K562 (cell line): ENCODE data around the gene TMPRSS6. TPM values are rescaled to one million over a fixed set of nuclear protein-coding genes. Genes with fewer than 3 reads are reported as not detected.

Experiments
- ATAC-seq: fragments of 200-7000 bp; cut with Tn5 transposase; 3 replicates; pipeline ENCODE4 v1.9.1; 2020; ENCODE audit warnings: moderate library complexity
- BruUV-seq: library from RNA; stranded (reverse); fragments of 400-500 nt; replicated peaks from 2 replicates; lab custom pipeline; 2021; lab: Mats Ljungman, UMichigan
- CTCF ChIA-PET: fragments of 300-600 bp; formaldehyde crosslinking; extraction: SDS; loops from one replicate; lab custom pipeline; 2021; ENCODE audit warnings: low intra/inter-chr PET ratio; lab: Yijun Ruan, JAX
- POLR2A ChIA-PET: fragments of 300-600, 350-650 bp; sonication (Branson Sonifier 250); formaldehyde crosslinking; extraction: SDS; loops from one replicate; lab custom pipeline; 2021; ENCODE audit warnings: antibody characterized with exemption, inconsistent platforms; lab: Yijun Ruan, JAX
- DNase-seq, 4 experiments: peaks; one replicate each; pipeline versions ENCODE4 v3.0.0 to v3.0.0-alpha.2; 2011 to 2018; ENCODE audit warnings: low spot score in 3 of 4, mixed read lengths in 3 of 4; ENCODE audit errors: extremely low read depth in 1 of 4
- FAIRE-seq: peaks from 2 replicates; lab custom pipeline; 2011; peaks lifted over from hg19 to GRCh38; lab: Jason Lieb, UNC
- H2AFZ ChIP-seq: 2 replicates; pipeline ENCODE4 v1.6.0; 2011; ENCODE audit warnings: low read depth, low read length, control low read depth, inconsistent platforms
- H3K27ac ChIP-seq: fragments of 200-600 bp; 3 replicates; pipeline ENCODE4 v1.8.0; 2011; ENCODE audit warnings: low read depth, mild to moderate bottlenecking, control low read depth, inconsistent platforms, low read length, moderate library complexity, mixed read lengths; ENCODE audit errors: extremely low read depth
- H3K27me3 ChIP-seq, 2 experiments: fragments of 300-600 bp in 1 of 2; 2 replicates in 1 of 2; 3 replicates in 1 of 2; pipeline versions ENCODE4 v1.6.0 to v1.8.0; 2011; ENCODE audit warnings: inconsistent platforms in 2 of 2, low read length in 2 of 2, mild to moderate bottlenecking in 1 of 2, mixed read lengths in 1 of 2, moderate library complexity in 1 of 2; ENCODE audit not compliant: control insufficient read depth in 2 of 2, insufficient read depth in 2 of 2
- H3K36me3 ChIP-seq: fragments of 300-600 bp; 3 replicates; pipeline ENCODE4 v1.8.0; 2011; ENCODE audit warnings: mild to moderate bottlenecking, low read length, inconsistent platforms; ENCODE audit not compliant: control insufficient read depth, insufficient read depth
- H3K4me1 ChIP-seq, 2 experiments: fragments of 200-600 bp in 1 of 2; replicated peaks in 1 of 2; 2 replicates in 1 of 2; 3 replicates in 1 of 2; pipeline versions ENCODE4 v1.5.1 to v1.8.0; 2011; ENCODE audit warnings: inconsistent platforms in 2 of 2, low read length in 2 of 2, mild to moderate bottlenecking in 1 of 2, mixed read lengths in 1 of 2, moderate library complexity in 1 of 2; ENCODE audit not compliant: control insufficient read depth in 2 of 2, insufficient read depth in 2 of 2
- H3K4me2 ChIP-seq: 2 replicates; pipeline ENCODE4 v1.6.1; 2011; ENCODE audit warnings: low read length, control low read depth, inconsistent platforms, mixed read lengths; ENCODE audit not compliant: insufficient read depth
- H3K4me3 ChIP-seq: fragments of 200-600 bp; sonication (generic), shearing (Covaris generic); 2 replicates; pipeline ENCODE4 v1.5.1; 2016; ENCODE audit warnings: control low read depth, inconsistent platforms
- H3K79me2 ChIP-seq: fragments of 200-600 bp; 3 replicates; pipeline ENCODE4 v1.8.0; 2011; ENCODE audit warnings: low read length, inconsistent platforms; ENCODE audit not compliant: control insufficient read depth, insufficient read depth
- H3K9ac ChIP-seq, 2 experiments: 2 replicates each; pipeline versions ENCODE4 v1.6.0 to v1.6.1; 2011; ENCODE audit warnings: low read depth in 2 of 2, low read length in 2 of 2, control low read depth in 1 of 2, inconsistent platforms in 1 of 2, mild to moderate bottlenecking in 1 of 2, mixed read lengths in 1 of 2; ENCODE audit not compliant: insufficient read depth in 1 of 2
- H3K9me1 ChIP-seq: one replicate; pipeline ENCODE4 v1.6.0; 2011; ENCODE audit warnings: inconsistent platforms, mild to moderate bottlenecking, low read length, moderate library complexity; ENCODE audit not compliant: control insufficient read depth, insufficient read depth
- H3K9me3 ChIP-seq: replicated peaks from 2 replicates; pipeline ENCODE4 v1.5.1; 2011; ENCODE audit warnings: low read depth, low read length, inconsistent platforms; ENCODE audit not compliant: control insufficient read depth, insufficient read depth
- H4K20me1 ChIP-seq: replicated peaks from 2 replicates; pipeline ENCODE4 v1.6.1; 2011; ENCODE audit warnings: low read length, inconsistent platforms, mixed read lengths; ENCODE audit not compliant: control insufficient read depth, insufficient read depth
- CBX3 ChIP-seq, 2 experiments: IDR thresholded peaks; 1 replicate in 1 of 2; 2 replicates in 1 of 2; pipeline ENCODE4 v1.6.1; 2012; ENCODE audit warnings: inconsistent platforms in 2 of 2, low read length in 2 of 2, borderline replicate concordance in 1 of 2, control low read depth in 1 of 2
- CC2D1A ChIP-seq: fragments of 450-650 bp; IDR thresholded peaks from 2 replicates; pipeline ENCODE4 v1.6.1; 2017; ENCODE audit warnings: mild to moderate bottlenecking
- CCNT2 ChIP-seq: IDR thresholded peaks from 2 replicates; pipeline ENCODE4 v1.6.1; 2011; ENCODE audit warnings: borderline replicate concordance, low read depth, mild to moderate bottlenecking, moderate library complexity, mixed read lengths, low read length; ENCODE audit not compliant: insufficient read length; ENCODE audit errors: extremely low read depth
- CGGBP1 ChIP-seq: fragments of 250-450 bp; sonication (Bioruptor Pico); IDR thresholded peaks from 2 replicates; pipeline ENCODE4 v1.9.0; 2021; ENCODE audit warnings: mild to moderate bottlenecking
- EHMT2 ChIP-seq: fragments of 450-650 bp; IDR thresholded peaks from 2 replicates; pipeline ENCODE4 v1.6.1; 2018; ENCODE audit warnings: antibody characterized with exemption
- FOS ChIP-seq: IDR thresholded peaks from 3 replicates; pipeline ENCODE4 v1.6.1; 2011; ENCODE audit not compliant: insufficient read length; ENCODE audit errors: extremely low read depth
- GABPA ChIP-seq: fragments of 200-800 bp; sonication (Bioruptor generic); conservative IDR thresholded peaks from 2 replicates; pipeline ENCODE4 v1.6.1; 2016; ENCODE audit warnings: low read depth, missing genetic modification characterization, missing compliant biosample characterization
- HDAC1 ChIP-seq, 2 experiments: fragments of 450-650 bp; IDR thresholded peaks; 2 replicates each; pipeline ENCODE4 v1.6.1; 2016 to 2017; ENCODE audit warnings: inconsistent platforms in 1 of 2, mild to moderate bottlenecking in 1 of 2, moderate library complexity in 1 of 2
- HEY1 ChIP-seq: fragments of 250-450 bp; sonication (Bioruptor Pico); IDR thresholded peaks from 2 replicates; pipeline ENCODE4 v1.5.0; 2020; ENCODE audit warnings: mild to moderate bottlenecking, moderate library complexity, borderline replicate concordance
- HOMEZ ChIP-seq: fragments of 250-450 bp; sonication (Bioruptor Pico); IDR thresholded peaks from 2 replicates; pipeline ENCODE4 v1.4.0; 2020; ENCODE audit warnings: mild to moderate bottlenecking, moderate library complexity
- MYNN ChIP-seq, 2 experiments: sonication (generic); formaldehyde crosslinking in 1 of 2; IDR thresholded peaks; 2 replicates each; pipeline versions ENCODE4 v1.5.0 to v1.6.1; 2016 to 2020; ENCODE audit warnings: antibody characterized with exemption in 1 of 2, missing genetic modification reagents in 1 of 2
- NFE2 ChIP-seq: IDR thresholded peaks from 2 replicates; pipeline ENCODE4 v1.6.1; 2014; ENCODE audit warnings: antibody characterized with exemption, low read depth
- PHF8 ChIP-seq: fragments of 200-600 bp; sonication (generic); IDR thresholded peaks from 2 replicates; pipeline ENCODE4 v1.6.1; 2012; ENCODE audit warnings: mixed run types, mild to moderate bottlenecking, inconsistent platforms, low read length, moderate library complexity, borderline replicate concordance
- POLR2AphosphoS2 ChIP-seq: IDR thresholded peaks from 2 replicates; pipeline ENCODE4 v1.6.1; 2012; ENCODE audit warnings: low read length, improper control_type of control experiment
- PREB ChIP-seq: sonication (generic); formaldehyde crosslinking; IDR thresholded peaks from 2 replicates; pipeline ENCODE4 v1.8.1; 2023; ENCODE audit warnings: mild to moderate bottlenecking, missing genetic modification reagents
- RBM15 ChIP-seq: fragments of 200-400 bp; formaldehyde crosslinking; IDR thresholded peaks from 2 replicates; pipeline ENCODE4 v1.6.1; 2018; ENCODE audit warnings: mild to moderate bottlenecking, low read length, moderate library complexity; ENCODE audit not compliant: insufficient read depth
- SMAD1 ChIP-seq: fragments of 150-350 bp; IDR thresholded peaks from 2 replicates; pipeline ENCODE4 v1.6.1; 2014; ENCODE audit warnings: low read length, low read depth; ENCODE audit not compliant: partially characterized antibody
- SREBF1 ChIP-seq: fragments of 150-350 bp; IDR thresholded peaks from 2 replicates; pipeline ENCODE4 v1.6.1; 2014; ENCODE audit warnings: antibody characterized with exemption, low read depth, low read length, borderline replicate concordance
- TAF7 ChIP-seq: fragments of 450-650 bp; IDR thresholded peaks from 2 replicates; pipeline ENCODE4 v1.6.1; 2016; ENCODE audit warnings: missing genetic modification characterization, missing compliant biosample characterization
- ZNF23 ChIP-seq: fragments of 250-450 bp; sonication (Bioruptor Pico); IDR thresholded peaks from 2 replicates; pipeline ENCODE4 v1.4.0; 2020; ENCODE audit warnings: mild to moderate bottlenecking
- WGBS: fragments of 100-300 bp; shearing (Covaris generic); methylation state at CpG from one replicate; pipeline ENCODE4 v1.1.6; 2016; ENCODE audit warnings: low coverage, mixed read lengths; ENCODE audit not compliant: insufficient coverage; ENCODE audit errors: missing lambda C conversion rate; 5-methylcytosine and 5-hydroxymethylcytosine counted together
- in situ Hi-C: fragments of 300-500 bp; cut with MboI; formaldehyde crosslinking; loops from 4 replicates; pipeline ENCODE4 v1.15.0; 2018; ENCODE audit warnings: inconsistent platforms, mixed read lengths
- intact Hi-C: fragments of 100-400 bp; cut with micrococcal nuclease; formaldehyde crosslinking; loops from 2 replicates; pipeline ENCODE4 v1.14.2; 2022
- polyA plus RNA-seq, 8 experiments: library from polyadenylated mRNA; depleted of rRNA in 4 of 8; stranded (reverse) in 5 of 8; unstranded in 3 of 8; fragments of >200 nt; fragmentation: Nextera tagmentation in 2 of 8; fragmentation: Illumina TruSeq in 1 of 8; extraction: Ambion mirVana in 2 of 8; extraction: Trizol in 1 of 8; gene quantifications; 2 replicates each; pipeline versions ENCODE4 v1.2.1 to v1.2.3, GENCODE V29; 2011 to 2014; ENCODE audit warnings: inconsistent platforms in 1 of 8, missing spikeins in 1 of 8
- total RNA-seq, 7 experiments: library from RNA; depleted of rRNA in 6 of 7; stranded (reverse); fragments of >200 nt in 6 of 7; fragmentation: Illumina TruSeq in 2 of 7; extraction: Trizol in 2 of 7; gene quantifications; 2 replicates each; pipeline versions ENCODE4 v1.2.1 to v1.2.3, GENCODE V29; 2011 to 2021; ENCODE audit warnings: low replicate concordance in 1 of 7

TMPRSS6 gene
- total and polyA plus RNA-seq, 9 of the 15 experiments (the other 6 are each of a cell fraction or from before 2014, with no cell fraction given) = 0.03 TPM; not detected in 8

- no peaks in the 10 kb centered on the region; the same call in 1 of the 2 replicates for H3K9me3 ChIP-seq
- no peak overlapping the region for H3K4me2 ChIP-seq
- CTCF ChIA-PET = no interaction called here
- H3K4me3 ChIP-seq = no peak overlapping the region
- 5% methylated on average over 4 of the region's 11 CpGs for WGBS
- FAIRE-seq (no peak), DNase-seq (no peak), ATAC-seq (no peak)
- H3K36me3 ChIP-seq = no peaks in the 10 kb centered on the region
- no peaks in the 10 kb centered on the region for H4K20me1 ChIP-seq
- peaks cover 0 to 44% of the 10 kb centered on the region in 2 experiments; a peak in 4 of 5 replicates for H3K27me3 ChIP-seq
- POLR2A ChIA-PET = no interaction called here
- no peaks in the 10 kb centered on the region for H3K79me2 ChIP-seq
- intact Hi-C loops = no loop called here
- BruUV-seq = no TSS peak
- no peak overlapping the region for H3K27ac ChIP-seq
- H3K9ac ChIP-seq = no peak overlapping the region
- H3K4me1 ChIP-seq = no peaks in the 10 kb centered on the region
- in situ Hi-C loops = no loop called here
- TF ChIP-seq ZNF23 (CRISPR knock-in tag) (no peak), FOS (no peak), CBX3 (IDR thresholded peaks at IDR 0.05; ENCODE audit: borderline replicate concordance in 1 of 2, low read length in 2 of 2) (no peak), MYNN (IDR thresholded peaks at IDR 0.05) (no peak), MYNN (CRISPR knock-in tag; IDR thresholded peaks at IDR 0.05) (no peak), HOMEZ (no peak), PREB (no peak), HDAC1 (IDR thresholded peaks at IDR 0.05) (no peak), CGGBP1 (CRISPR knock-in tag) (no peak), SREBF1 (no peak), POLR2AphosphoS2 (no peak), NFE2 (no peak), HEY1 (no peak), EHMT2 (no peak), TAF7 (tag) (no peak), RBM15 (no peak), SMAD1 (no peak), CC2D1A (no peak), CCNT2 (no peak), PHF8 (no peak), GABPA (tag) (no peak)
- no peak overlapping the region for H2AFZ ChIP-seq
- no peaks in the 10 kb centered on the region for H3K9me1 ChIP-seq
Measured at GRCh38 chr22:37069319-37069718, 40.2 kb downstream of the TMPRSS6 start.
